Coronary artery (tissue), 2 donors: ENCODE measurements around the gene SMIM9.

Source experiments
- DNase-seq: peaks from one replicate; pipeline ENCODE4 v3.0.0-alpha.2; 2017; ENCODE audit warnings: low spot score
- H3K27ac ChIP-seq, 2 donors: fragments of 200-600 bp; sonication (generic); one replicate each; pipeline ENCODE4 v1.5.1; 2016 to 2019
- H3K4me3 ChIP-seq: fragments of 200-600 bp; sonication (generic); 2 replicates; pipeline ENCODE4 v1.5.1; 2016; ENCODE audit warnings: mild to moderate bottlenecking, moderate library complexity
- TF ChIP-seq, protein P1 (sequence below): fragments of 200-600 bp; sonication (generic); IDR thresholded peaks from one replicate; pipeline ENCODE4 v1.5.1; 2019; ENCODE audit warnings: antibody characterized with exemption

The SMIM9 gene

GRCh38 chrX:154813801-154814200 is 20.7 kb downstream of the SMIM9 start:
- Histone ChIP-seq H3K4me3 (no peak overlapping the region), H3K27ac (no peak overlapping the region)
- DNase-seq = no peak
- TF ChIP-seq, protein P1, sequence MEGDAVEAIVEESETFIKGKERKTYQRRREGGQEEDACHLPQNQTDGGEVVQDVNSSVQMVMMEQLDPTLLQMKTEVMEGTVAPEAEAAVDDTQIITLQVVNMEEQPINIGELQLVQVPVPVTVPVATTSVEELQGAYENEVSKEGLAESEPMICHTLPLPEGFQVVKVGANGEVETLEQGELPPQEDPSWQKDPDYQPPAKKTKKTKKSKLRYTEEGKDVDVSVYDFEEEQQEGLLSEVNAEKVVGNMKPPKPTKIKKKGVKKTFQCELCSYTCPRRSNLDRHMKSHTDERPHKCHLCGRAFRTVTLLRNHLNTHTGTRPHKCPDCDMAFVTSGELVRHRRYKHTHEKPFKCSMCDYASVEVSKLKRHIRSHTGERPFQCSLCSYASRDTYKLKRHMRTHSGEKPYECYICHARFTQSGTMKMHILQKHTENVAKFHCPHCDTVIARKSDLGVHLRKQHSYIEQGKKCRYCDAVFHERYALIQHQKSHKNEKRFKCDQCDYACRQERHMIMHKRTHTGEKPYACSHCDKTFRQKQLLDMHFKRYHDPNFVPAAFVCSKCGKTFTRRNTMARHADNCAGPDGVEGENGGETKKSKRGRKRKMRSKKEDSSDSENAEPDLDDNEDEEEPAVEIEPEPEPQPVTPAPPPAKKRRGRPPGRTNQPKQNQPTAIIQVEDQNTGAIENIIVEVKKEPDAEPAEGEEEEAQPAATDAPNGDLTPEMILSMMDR = no peak

- TF ChIP-seq, protein P1 = no peak
- DNase-seq = no peak
- H3K27ac ChIP-seq = no peak overlapping the region
- no peak overlapping the region for H3K4me3 ChIP-seq
Observed at GRCh38 chrX:154812341-154813101, 21.9 kb downstream of the SMIM9 start.

GRCh38 chrX:154809939-154810665 is 24.4 kb downstream of the SMIM9 start:
- TF ChIP-seq, protein P1 = no peak
- no peak overlapping the region for H3K4me3 ChIP-seq
- H3K27ac ChIP-seq = no peak overlapping the region
- DNase-seq = no peak

- Histone ChIP-seq H3K4me3 (no peak overlapping the region), H3K27ac (no peak overlapping the region)
- TF ChIP-seq, protein P1 = no peak
- DNase-seq = no peak
Observed at GRCh38 chrX:154806837-154807501, 27.5 kb downstream of the SMIM9 start.

DNA sequence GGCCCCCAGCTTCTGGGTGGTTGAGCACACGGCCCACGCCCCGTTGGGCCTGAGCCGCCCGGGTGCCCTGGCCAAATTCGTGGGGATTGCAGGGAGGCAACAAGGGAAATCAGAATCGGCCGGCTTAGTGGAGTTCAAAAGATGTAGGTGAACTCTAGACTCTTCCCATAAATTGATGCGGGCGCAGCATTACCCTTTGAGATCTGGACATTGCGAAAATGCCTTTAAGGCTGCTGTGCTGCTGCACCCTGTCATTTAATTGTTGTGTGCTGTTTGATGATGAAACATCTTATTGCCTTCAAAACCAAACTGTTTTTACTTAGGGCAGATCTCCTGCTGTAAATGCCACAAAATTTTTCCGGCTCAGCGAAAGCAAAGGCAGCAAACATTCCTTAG is 28.8 kb downstream of the SMIM9 start:
- Histone ChIP-seq H3K4me3 (peak overlapping the region; percentile 79), H3K27ac (peak overlapping the region; percentile 42 to 81)
- no peak for DNase-seq
- TF ChIP-seq, protein P1 = no peak

DNA sequence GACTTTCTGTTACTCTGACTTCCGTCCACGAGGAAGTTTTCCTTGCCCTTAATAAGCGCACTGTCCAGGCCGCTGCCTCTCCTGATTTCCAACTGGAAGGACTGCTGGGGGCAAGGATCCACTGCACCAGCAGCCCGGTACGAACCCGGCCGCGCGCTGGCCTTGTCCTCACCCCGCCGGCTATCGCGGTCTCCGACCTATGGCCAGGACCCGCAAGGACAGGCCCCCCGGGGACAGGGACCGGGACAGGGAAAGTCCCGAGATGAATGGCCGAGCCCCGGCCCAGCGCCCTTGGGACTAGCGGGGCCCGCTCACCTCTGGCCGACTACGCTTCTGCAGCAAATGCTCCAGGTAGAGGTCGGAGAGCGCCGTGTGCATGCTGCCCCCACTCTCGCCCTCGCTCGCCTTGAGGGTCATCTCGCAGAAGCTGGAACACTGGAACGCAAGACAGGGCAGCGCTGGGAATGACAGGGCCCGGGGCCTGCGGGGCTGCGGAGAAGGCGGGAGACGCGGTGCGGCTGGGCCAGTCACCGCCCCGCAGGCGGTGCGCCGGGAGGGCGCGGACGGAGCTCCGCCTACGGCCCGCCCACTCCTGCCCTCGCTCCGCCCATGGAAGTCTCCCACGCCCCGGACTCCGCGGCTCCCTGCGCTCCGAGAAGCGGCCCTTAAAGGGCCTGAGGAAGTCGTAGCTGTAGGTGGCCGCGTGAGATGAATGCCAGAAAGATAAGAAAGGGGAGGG is 29.3 kb downstream of the SMIM9 start, which contains the start of gene MPP1:
MPP1 (minus strand) TSS at position 529 of the 739 bp plus-strand sequence; CDS start at position 417, 112 bp downstream.
- TF ChIP-seq, protein P1 = no peak
- peak; percentile 80 for DNase-seq
- peak within 1 kb of the TSS; percentile 79 for H3K4me3 ChIP-seq
- H3K27ac ChIP-seq = peak within 1 kb of the TSS; percentile 42 to 81
